Measurements from ENCODE around the gene UVSSA.

DNA sequence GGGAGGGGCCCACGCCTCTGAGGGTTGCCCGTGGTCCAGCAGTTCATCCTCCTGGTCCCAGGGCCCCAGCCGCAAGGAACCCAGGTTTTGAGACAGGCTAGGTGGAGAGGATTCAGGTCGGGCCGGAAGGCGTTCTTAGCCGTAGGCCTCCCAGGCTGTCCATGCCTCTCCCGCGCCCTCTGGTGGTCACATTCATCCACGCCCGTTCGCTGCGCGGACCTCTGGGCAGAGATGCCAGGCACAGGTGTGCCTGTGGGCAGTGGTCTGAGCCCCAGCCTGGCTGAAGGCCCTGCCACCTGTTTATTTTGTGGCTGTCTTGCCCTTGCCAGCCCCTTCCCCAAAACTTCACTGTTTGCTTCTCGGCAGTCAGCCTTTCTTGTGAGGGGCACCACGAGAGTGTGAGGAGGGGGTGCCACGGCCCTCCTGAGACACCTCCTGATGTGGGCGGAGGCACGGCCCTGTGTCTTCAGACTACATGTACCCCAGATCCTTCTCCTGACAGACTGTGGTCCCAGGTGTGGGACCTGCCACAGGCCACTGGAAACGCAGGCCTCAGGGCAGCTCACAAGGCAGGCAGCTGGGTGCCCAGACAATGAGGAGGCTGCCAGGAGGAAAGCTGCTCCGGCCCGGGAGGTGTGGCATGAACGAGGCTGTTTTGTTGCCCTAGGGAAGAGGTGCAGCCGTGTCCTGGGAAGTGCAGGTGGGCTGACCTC, 5.0 kb downstream of the UVSSA start:
- TF ChIP-seq, protein P1, sequence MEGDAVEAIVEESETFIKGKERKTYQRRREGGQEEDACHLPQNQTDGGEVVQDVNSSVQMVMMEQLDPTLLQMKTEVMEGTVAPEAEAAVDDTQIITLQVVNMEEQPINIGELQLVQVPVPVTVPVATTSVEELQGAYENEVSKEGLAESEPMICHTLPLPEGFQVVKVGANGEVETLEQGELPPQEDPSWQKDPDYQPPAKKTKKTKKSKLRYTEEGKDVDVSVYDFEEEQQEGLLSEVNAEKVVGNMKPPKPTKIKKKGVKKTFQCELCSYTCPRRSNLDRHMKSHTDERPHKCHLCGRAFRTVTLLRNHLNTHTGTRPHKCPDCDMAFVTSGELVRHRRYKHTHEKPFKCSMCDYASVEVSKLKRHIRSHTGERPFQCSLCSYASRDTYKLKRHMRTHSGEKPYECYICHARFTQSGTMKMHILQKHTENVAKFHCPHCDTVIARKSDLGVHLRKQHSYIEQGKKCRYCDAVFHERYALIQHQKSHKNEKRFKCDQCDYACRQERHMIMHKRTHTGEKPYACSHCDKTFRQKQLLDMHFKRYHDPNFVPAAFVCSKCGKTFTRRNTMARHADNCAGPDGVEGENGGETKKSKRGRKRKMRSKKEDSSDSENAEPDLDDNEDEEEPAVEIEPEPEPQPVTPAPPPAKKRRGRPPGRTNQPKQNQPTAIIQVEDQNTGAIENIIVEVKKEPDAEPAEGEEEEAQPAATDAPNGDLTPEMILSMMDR (IDR thresholded peaks at IDR 0.05): peak; percentile 90
- TF ChIP-seq EZH2 (IDR thresholded peaks at IDR 0.05; ENCODE audit: borderline replicate concordance, insufficient read depth, low read depth, low read length, poor library complexity, severe bottlenecking): no peak

Data from B cell (primary cell).